Endometrial microvascular endothelial cells (primary cell): Measurements from ENCODE around the gene RAD9A. TPM values are rescaled to one million over a fixed set of nuclear protein-coding genes. Genes with fewer than 3 reads are reported as not detected.

Source experiments
- total RNA-seq: library from RNA; depleted of rRNA; stranded (reverse); fragments of >200 nt; gene quantifications from one replicate; pipeline ENCODE4 v1.2.3, GENCODE V29; 2015; ENCODE audit errors: inconsistent ontology term

RAD9A gene
- total RNA-seq, 1 donor from 2014 or later, result 9.5 TPM

Other genes with a start within 250 kb of the RAD9A start
- gene GRK2, start 125.5 kb upstream of the RAD9A start, total RNA-seq, result 70.4 TPM
- 19.7 TPM for gene ANKRD13D, start 102.7 kb upstream of the RAD9A start, total RNA-seq
- gene SSH3, start 88.5 kb upstream of the RAD9A start, total RNA-seq, result 10.1 TPM
- gene POLD4, start 38.4 kb upstream of the RAD9A start, total RNA-seq, result 100 TPM
- gene CLCF1, start 18.4 kb upstream of the RAD9A start, total RNA-seq, result 2.2 TPM
- 302 TPM for gene PPP1CA, start 9.9 kb downstream of the RAD9A start, total RNA-seq
- not detected for gene TBC1D10C, start 12.1 kb downstream of the RAD9A start, total RNA-seq
- not detected for gene CARNS1, start 23.7 kb downstream of the RAD9A start, total RNA-seq
- gene RPS6KB2, start 36.5 kb downstream of the RAD9A start, total RNA-seq, result 65.8 TPM
- not detected for gene PTPRCAP, start 45.7 kb downstream of the RAD9A start, total RNA-seq
- 130 TPM for gene CORO1B, start 51.5 kb downstream of the RAD9A start, total RNA-seq
- not detected for gene GPR152, start 60.7 kb downstream of the RAD9A start, total RNA-seq
- gene CABP4, start 63.4 kb downstream of the RAD9A start, total RNA-seq, result 2.0 TPM
- 39.0 TPM for gene TMEM134, start 77.3 kb downstream of the RAD9A start, total RNA-seq
- 31.4 TPM for gene AIP, start 91.0 kb downstream of the RAD9A start, total RNA-seq
- 12.5 TPM for gene PITPNM1, start 113.4 kb downstream of the RAD9A start, total RNA-seq
- 53.1 TPM for gene CDK2AP2, start 116.2 kb downstream of the RAD9A start, total RNA-seq
- gene CABP2, start 131.5 kb downstream of the RAD9A start, total RNA-seq, result not detected
- 1,295 TPM for gene GSTP1, start 191.8 kb downstream of the RAD9A start, total RNA-seq
- gene NDUFV1, start 214.9 kb downstream of the RAD9A start, total RNA-seq, result 254 TPM
- gene NUDT8, start 238.0 kb downstream of the RAD9A start, total RNA-seq, result 12.9 TPM
- not detected for gene TBX10, start 247.8 kb downstream of the RAD9A start, total RNA-seq